ENCODE results near the gene TBC1D5.

TBC1D5 gene

DNA sequence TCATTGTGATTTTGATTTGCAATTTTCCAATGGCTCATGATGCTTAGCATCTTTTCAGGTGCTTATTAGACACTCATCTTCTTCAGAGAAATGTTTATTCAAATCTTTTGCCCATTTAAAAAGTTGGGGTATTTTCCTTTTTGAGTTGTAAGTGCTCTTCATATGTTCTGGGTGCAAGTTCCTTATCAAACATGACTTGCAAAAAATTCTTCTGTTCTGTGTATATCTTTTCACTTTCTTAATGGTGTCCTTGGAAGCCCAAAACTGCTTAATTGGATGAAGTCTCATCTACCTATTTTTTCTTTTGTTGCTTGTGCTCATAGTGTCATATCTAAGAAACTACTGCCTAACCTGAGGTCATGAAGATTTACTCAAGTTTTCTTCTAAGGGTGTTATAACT lies 524.8 kb downstream of the TBC1D5 start:
- TF ChIP-seq, protein P1, sequence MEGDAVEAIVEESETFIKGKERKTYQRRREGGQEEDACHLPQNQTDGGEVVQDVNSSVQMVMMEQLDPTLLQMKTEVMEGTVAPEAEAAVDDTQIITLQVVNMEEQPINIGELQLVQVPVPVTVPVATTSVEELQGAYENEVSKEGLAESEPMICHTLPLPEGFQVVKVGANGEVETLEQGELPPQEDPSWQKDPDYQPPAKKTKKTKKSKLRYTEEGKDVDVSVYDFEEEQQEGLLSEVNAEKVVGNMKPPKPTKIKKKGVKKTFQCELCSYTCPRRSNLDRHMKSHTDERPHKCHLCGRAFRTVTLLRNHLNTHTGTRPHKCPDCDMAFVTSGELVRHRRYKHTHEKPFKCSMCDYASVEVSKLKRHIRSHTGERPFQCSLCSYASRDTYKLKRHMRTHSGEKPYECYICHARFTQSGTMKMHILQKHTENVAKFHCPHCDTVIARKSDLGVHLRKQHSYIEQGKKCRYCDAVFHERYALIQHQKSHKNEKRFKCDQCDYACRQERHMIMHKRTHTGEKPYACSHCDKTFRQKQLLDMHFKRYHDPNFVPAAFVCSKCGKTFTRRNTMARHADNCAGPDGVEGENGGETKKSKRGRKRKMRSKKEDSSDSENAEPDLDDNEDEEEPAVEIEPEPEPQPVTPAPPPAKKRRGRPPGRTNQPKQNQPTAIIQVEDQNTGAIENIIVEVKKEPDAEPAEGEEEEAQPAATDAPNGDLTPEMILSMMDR (conservative IDR thresholded peaks at IDR 0.05), result no peak
- H3K27ac ChIP-seq, result no peak overlapping the region

DNA sequence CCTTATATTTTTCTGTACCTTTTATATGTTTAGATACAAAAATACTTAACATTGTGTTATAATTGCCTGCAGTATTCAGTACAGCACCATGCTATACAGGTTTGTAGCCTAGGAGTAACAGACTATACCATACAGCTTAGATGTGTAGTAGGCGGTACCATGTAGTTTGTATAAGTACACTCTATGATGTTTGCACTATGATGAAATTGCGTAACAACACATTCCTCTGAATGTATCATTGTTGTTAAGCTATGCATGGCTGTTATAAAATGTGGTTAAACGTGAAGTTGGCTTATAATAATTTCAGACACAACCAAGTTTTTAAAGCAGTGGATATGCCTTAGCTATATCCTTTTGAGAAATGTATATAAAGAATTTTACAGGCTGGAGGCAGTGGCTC lies 529.3 kb downstream of the TBC1D5 start:
- H3K27ac ChIP-seq, result no peak overlapping the region
- TF ChIP-seq, protein P1 (conservative IDR thresholded peaks at IDR 0.05), result no peak

DNA sequence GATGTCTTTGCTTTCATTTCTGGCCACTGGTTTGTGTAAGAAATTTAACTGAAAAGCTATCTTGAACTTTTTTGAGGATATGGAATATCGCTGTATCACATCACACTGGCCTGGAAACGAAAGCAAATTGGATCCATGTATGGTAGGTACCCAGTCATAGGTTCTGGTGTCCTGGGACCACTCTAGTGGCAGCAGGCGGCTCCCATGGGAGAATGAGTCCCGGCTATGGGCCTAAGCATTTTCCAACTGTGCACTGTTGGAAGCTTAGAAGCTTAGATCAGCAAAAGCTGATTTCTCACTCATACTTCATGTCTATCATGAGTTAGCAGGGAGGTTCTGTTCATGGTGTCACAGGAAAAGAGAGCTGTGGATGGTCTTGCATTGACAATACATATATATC lies 534.5 kb downstream of the TBC1D5 start:
- H3K27ac ChIP-seq, result no peak overlapping the region
- TF ChIP-seq, protein P1 (conservative IDR thresholded peaks at IDR 0.05), result no peak

DNA sequence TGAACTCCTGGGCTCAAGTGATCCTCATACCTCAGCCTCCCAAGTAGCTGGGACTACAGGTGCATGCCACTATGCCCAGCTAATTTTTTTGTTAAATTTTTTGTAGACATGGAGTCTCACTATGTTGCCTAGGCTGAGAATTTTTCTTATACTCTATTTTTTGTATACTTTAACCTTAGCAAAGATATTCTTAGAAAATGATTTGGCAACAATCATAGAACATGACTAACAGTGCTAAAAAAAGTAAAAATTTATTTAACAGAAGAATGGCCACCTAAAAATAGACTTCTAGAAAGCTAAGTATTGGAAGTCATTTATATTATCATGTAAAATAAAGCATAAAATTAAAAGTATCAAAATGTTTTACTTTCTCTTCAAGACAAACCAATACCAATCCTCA lies 535.4 kb downstream of the TBC1D5 start:
- TF ChIP-seq, protein P1 (conservative IDR thresholded peaks at IDR 0.05), result no peak
- no peak overlapping the region for H3K27ac ChIP-seq

DNA sequence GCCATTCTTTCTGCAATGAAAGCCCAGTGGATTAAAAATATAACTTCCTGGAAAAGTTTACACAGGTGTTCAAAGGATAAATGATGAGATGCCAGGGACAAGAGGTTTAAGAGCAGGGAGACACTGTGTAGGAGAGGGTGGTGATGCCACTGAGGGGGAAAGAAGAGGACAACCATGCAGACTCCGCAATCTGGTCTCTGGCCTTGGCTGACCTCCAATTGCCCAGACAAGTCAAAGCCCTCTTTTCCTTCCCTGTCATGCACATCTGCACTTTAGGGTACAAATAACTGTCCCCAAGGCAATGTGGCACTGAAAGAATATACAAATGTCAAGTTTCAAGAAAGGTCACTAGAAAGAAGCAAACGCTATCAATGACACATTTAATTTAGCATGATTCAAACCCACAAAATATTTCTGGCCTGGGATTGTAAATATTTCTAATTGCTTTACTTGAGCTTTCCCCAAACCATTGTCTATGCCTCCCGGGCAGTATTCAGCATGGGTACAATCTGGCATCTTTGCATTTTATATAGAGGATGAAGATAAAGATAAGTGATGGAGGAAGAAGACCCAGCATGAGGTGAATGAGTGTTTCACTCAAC lies 538.3 kb downstream of the TBC1D5 start:
- H3K27ac ChIP-seq, result no peak overlapping the region
- TF ChIP-seq, protein P1 (conservative IDR thresholded peaks at IDR 0.05), result no peak

DNA sequence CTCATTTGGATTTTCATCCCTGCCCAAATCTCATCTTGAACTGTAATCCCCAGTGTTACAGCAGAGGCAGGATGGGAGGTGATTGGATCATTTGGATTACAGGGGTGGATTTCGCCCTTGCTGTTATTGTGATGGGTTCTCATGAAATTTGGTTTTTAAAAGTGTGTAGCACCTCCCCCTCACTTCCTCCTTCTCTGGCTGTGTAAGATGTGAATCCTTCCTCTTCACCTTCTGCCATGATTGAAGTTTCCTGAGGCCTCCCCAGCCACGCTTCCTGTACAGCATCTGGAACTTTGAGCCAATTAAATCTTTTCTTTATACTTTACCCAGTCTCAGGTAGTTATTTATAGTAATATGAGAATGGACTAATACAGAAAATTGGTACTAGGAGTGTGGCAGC lies 540.9 kb downstream of the TBC1D5 start:
- TF ChIP-seq, protein P1 (conservative IDR thresholded peaks at IDR 0.05), result no peak
- no peak overlapping the region for H3K27ac ChIP-seq

DNA sequence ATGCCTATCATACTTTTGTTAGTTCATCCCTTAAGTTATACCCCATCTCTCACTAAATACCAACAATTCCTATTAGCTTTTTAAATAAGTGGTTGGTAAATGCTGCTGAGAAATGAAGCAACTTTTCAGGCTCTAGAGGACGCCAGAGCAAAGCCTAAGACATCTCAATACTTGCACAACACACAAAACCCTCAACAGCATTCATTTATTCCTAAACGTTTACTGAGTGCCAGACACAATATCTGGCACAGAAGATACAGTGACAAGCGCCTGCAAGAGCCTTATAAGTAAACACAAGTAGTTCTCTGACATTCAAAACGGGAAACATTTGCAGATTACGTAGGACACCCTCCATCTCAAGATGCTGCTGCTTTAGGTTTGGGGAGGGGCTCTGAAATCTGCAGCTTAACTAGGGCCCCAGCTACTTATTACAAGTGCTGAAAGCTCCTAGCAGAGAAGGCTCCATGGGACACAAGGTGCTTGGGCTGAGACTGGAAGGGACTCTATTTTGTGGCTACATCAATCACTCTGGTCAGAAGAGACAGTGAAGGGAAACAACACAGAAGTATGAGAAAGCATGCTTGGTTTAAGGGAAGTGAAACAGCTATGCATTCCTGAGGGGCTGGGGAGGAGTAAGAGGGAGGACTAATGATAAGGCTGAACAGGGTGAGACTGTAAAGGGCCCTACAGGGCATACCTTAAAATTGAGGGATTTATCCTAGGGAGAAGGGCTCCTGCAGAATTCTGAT lies 546.4 kb downstream of the TBC1D5 start:
- TF ChIP-seq, protein P1 (conservative IDR thresholded peaks at IDR 0.05), result peak; percentile 18; the same call in 1 of the 2 replicates
- no peak overlapping the region for H3K27ac ChIP-seq
